ENCODE results near the gene FRMPD3. TPM values are rescaled to one million over a fixed set of nuclear protein-coding genes. Genes with fewer than 3 reads are reported as not detected.

FRMPD3 gene
- total and polyA plus RNA-seq, 2 experiments from 2014 or later: 0.11 to 1.4 TPM

DNA sequence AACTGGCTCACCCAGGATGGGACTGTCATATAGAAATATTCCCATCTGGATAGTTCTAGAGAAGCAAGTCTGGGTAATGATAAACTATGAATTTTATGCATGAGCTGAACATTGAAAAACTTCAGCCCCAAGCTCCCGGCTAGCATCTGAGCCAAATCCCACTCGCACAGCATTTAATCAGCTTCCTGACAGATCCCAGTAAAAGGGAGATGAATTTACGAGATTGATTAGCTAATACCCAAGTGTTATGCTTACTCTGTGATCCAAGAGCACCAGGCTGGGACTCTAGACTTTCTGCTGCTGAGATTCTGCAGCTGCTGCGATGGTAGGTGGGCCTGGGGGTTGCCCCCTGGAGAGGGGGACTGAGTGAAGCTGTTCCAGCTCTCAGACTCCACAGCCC, 28.0 kb downstream of the FRMPD3 start (continued):
- TF ChIP-seq, protein P1, sequence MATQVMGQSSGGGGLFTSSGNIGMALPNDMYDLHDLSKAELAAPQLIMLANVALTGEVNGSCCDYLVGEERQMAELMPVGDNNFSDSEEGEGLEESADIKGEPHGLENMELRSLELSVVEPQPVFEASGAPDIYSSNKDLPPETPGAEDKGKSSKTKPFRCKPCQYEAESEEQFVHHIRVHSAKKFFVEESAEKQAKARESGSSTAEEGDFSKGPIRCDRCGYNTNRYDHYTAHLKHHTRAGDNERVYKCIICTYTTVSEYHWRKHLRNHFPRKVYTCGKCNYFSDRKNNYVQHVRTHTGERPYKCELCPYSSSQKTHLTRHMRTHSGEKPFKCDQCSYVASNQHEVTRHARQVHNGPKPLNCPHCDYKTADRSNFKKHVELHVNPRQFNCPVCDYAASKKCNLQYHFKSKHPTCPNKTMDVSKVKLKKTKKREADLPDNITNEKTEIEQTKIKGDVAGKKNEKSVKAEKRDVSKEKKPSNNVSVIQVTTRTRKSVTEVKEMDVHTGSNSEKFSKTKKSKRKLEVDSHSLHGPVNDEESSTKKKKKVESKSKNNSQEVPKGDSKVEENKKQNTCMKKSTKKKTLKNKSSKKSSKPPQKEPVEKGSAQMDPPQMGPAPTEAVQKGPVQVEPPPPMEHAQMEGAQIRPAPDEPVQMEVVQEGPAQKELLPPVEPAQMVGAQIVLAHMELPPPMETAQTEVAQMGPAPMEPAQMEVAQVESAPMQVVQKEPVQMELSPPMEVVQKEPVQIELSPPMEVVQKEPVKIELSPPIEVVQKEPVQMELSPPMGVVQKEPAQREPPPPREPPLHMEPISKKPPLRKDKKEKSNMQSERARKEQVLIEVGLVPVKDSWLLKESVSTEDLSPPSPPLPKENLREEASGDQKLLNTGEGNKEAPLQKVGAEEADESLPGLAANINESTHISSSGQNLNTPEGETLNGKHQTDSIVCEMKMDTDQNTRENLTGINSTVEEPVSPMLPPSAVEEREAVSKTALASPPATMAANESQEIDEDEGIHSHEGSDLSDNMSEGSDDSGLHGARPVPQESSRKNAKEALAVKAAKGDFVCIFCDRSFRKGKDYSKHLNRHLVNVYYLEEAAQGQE (IDR thresholded peaks at IDR 0.05; ENCODE audit: unreplicated experiment): no peak
- TF ChIP-seq, protein P2, sequence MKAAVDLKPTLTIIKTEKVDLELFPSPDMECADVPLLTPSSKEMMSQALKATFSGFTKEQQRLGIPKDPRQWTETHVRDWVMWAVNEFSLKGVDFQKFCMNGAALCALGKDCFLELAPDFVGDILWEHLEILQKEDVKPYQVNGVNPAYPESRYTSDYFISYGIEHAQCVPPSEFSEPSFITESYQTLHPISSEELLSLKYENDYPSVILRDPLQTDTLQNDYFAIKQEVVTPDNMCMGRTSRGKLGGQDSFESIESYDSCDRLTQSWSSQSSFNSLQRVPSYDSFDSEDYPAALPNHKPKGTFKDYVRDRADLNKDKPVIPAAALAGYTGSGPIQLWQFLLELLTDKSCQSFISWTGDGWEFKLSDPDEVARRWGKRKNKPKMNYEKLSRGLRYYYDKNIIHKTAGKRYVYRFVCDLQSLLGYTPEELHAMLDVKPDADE (IDR thresholded peaks at IDR 0.05): no peak
- no peak for TF ChIP-seq STAT1 (IDR thresholded peaks at IDR 0.05; ENCODE audit: unreplicated experiment)
- TF ChIP-seq, protein P3, sequence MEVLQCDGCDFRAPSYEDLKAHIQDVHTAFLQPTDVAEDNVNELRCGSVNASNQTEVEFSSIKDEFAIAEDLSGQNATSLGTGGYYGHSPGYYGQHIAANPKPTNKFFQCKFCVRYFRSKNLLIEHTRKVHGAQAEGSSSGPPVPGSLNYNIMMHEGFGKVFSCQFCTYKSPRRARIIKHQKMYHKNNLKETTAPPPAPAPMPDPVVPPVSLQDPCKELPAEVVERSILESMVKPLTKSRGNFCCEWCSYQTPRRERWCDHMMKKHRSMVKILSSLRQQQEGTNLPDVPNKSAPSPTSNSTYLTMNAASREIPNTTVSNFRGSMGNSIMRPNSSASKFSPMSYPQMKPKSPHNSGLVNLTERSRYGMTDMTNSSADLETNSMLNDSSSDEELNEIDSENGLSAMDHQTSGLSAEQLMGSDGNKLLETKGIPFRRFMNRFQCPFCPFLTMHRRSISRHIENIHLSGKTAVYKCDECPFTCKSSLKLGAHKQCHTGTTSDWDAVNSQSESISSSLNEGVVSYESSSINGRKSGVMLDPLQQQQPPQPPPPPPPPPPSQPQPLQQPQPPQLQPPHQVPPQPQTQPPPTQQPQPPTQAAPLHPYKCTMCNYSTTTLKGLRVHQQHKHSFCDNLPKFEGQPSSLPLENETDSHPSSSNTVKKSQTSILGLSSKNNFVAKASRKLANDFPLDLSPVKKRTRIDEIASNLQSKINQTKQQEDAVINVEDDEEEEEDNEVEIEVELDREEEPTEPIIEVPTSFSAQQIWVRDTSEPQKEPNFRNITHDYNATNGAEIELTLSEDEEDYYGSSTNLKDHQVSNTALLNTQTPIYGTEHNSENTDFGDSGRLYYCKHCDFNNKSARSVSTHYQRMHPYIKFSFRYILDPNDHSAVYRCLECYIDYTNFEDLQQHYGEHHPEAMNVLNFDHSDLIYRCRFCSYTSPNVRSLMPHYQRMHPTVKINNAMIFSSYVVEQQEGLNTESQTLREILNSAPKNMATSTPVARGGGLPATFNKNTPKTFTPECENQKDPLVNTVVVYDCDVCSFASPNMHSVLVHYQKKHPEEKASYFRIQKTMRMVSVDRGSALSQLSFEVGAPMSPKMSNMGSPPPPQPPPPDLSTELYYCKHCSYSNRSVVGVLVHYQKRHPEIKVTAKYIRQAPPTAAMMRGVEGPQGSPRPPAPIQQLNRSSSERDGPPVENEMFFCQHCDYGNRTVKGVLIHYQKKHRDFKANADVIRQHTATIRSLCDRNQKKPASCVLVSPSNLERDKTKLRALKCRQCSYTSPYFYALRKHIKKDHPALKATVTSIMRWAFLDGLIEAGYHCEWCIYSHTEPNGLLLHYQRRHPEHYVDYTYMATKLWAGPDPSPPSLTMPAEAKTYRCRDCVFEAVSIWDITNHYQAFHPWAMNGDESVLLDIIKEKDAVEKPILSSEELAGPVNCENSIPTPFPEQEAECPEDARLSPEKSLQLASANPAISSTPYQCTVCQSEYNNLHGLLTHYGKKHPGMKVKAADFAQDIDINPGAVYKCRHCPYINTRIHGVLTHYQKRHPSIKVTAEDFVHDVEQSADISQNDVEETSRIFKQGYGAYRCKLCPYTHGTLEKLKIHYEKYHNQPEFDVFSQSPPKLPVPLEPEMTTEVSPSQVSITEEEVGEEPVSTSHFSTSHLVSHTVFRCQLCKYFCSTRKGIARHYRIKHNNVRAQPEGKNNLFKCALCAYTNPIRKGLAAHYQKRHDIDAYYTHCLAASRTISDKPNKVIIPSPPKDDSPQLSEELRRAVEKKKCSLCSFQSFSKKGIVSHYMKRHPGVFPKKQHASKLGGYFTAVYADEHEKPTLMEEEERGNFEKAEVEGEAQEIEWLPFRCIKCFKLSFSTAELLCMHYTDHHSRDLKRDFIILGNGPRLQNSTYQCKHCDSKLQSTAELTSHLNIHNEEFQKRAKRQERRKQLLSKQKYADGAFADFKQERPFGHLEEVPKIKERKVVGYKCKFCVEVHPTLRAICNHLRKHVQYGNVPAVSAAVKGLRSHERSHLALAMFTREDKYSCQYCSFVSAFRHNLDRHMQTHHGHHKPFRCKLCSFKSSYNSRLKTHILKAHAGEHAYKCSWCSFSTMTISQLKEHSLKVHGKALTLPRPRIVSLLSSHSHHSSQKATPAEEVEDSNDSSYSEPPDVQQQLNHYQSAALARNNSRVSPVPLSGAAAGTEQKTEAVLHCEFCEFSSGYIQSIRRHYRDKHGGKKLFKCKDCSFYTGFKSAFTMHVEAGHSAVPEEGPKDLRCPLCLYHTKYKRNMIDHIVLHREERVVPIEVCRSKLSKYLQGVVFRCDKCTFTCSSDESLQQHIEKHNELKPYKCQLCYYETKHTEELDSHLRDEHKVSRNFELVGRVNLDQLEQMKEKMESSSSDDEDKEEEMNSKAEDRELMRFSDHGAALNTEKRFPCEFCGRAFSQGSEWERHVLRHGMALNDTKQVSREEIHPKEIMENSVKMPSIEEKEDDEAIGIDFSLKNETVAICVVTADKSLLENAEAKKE (CRISPR knock-in tag; IDR thresholded peaks at IDR 0.05): no peak

DNA sequence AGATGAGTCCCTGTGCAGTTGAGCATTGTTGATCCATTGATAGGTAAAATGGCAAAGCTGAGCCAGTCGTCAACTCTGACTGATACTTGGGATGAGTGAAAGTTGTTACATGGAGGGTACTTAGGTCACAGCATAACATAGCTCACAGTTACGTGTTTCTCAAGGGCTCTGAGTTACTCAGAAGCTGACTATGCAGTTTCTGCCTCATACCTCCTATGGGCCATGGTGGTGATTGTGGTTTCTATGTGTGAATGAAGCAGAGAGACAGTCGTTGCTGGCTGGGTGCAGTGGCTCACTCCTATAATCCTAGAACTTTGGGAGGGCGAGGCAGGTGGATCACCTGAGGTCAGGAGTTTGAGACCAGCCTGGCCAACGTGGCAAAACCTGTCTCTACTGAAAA, 30.8 kb downstream of the FRMPD3 start:
- Histone ChIP-seq H3K4me1 (ENCODE audit: insufficient read depth) (no peaks in the 10 kb centered on the region), H4K20me1 (replicated peaks; ENCODE audit: insufficient read depth) (no peaks in the 10 kb centered on the region), H3K4me2 (no peak overlapping the region), H3K27me3 (ENCODE audit: insufficient read depth) (no peaks in the 10 kb centered on the region), H3K36me3 (ENCODE audit: insufficient read depth) (no peaks in the 10 kb centered on the region), H3K4me3 (no peak overlapping the region), H3K9me2 (ENCODE audit: insufficient read depth) (no peaks in the 10 kb centered on the region), H3K27ac (ENCODE audit: low read depth) (no peak overlapping the region), H3K79me2 (replicated peaks; ENCODE audit: insufficient read depth) (no peaks in the 10 kb centered on the region), H2AFZ (no peak overlapping the region), H3F3A (replicated peaks; ENCODE audit: low read depth) (no peaks in the 10 kb centered on the region)
- ATAC-seq (no peak), DNase-seq (ENCODE audit: low spot score) (no peak)
- Mint-ChIP-seq H3K27me3 (ENCODE audit: insufficient read depth, low read depth, poor library complexity) (peaks cover 2% of the 10 kb centered on the region), H3K4me3 (no peak overlapping the region), H3K36me3 (ENCODE audit: low read depth) (no peaks in the 10 kb centered on the region), H3K9me3 (no peaks in the 10 kb centered on the region), H3K27ac (no peak overlapping the region), H3K4me1 (peaks cover 14% of the 10 kb centered on the region; the same call in 2 of the 3 replicates)
- TF ChIP-seq, protein P4, sequence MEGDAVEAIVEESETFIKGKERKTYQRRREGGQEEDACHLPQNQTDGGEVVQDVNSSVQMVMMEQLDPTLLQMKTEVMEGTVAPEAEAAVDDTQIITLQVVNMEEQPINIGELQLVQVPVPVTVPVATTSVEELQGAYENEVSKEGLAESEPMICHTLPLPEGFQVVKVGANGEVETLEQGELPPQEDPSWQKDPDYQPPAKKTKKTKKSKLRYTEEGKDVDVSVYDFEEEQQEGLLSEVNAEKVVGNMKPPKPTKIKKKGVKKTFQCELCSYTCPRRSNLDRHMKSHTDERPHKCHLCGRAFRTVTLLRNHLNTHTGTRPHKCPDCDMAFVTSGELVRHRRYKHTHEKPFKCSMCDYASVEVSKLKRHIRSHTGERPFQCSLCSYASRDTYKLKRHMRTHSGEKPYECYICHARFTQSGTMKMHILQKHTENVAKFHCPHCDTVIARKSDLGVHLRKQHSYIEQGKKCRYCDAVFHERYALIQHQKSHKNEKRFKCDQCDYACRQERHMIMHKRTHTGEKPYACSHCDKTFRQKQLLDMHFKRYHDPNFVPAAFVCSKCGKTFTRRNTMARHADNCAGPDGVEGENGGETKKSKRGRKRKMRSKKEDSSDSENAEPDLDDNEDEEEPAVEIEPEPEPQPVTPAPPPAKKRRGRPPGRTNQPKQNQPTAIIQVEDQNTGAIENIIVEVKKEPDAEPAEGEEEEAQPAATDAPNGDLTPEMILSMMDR (conservative IDR thresholded peaks at IDR 0.05; ENCODE audit: low read depth in 2 of 2): no peak
- TF ChIP-seq, protein P2 (IDR thresholded peaks at IDR 0.05): no peak
- no peak for TF ChIP-seq ZNF114 (CRISPR knock-in tag; IDR thresholded peaks at IDR 0.05)
- no peak for TF ChIP-seq CREB1 (CRISPR knock-in tag; IDR thresholded peaks at IDR 0.05; ENCODE audit: low read depth)

Measured in GM23338 (cell line).